Lung (tissue), 12 donors: ENCODE measurements around the gene EGLN3. TPM values are rescaled to one million over a fixed set of nuclear protein-coding genes. Genes with fewer than 3 reads are reported as not detected.
A peak's percentile ranks its signal among the peaks of the same experiment; 100 is the strongest.

ENCODE experiments used
- ATAC-seq: fragments of 200-7000 bp; cut with Tn5 transposase; one replicate; pipeline ENCODE4 v1.9.1; 2020; ENCODE audit warnings: moderate number of reproducible peaks; ENCODE audit not compliant: insufficient read depth, low FRiP score
- DNase-seq, 3 donors: peaks; one replicate each; pipeline ENCODE4 v3.0.0-alpha.2; 2013 to 2017
- H3K27ac ChIP-seq, 2 donors: one replicate each; pipeline ENCODE4 v1.5.1; 2013; ENCODE audit warnings: mild to moderate bottlenecking in 2 of 2, moderate library complexity in 2 of 2, control low read depth in 1 of 2, inconsistent platforms in 1 of 2, low read depth in 1 of 2, low read length in 1 of 2
- H3K27me3 ChIP-seq, 3 donors: one replicate each; pipeline ENCODE4 v1.5.1; 2013; ENCODE audit warnings: low read length in 2 of 3; ENCODE audit not compliant: control insufficient read depth in 3 of 3, insufficient read depth in 3 of 3
- H3K36me3 ChIP-seq, 4 donors: one replicate each; pipeline ENCODE4 v1.5.1; 2013; ENCODE audit warnings: low read length in 4 of 4, mild to moderate bottlenecking in 1 of 4, moderate library complexity in 1 of 4; ENCODE audit not compliant: control insufficient read depth in 4 of 4, insufficient read depth in 4 of 4
- H3K4me1 ChIP-seq, 5 donors: one replicate each; pipeline ENCODE4 v1.5.1; 2013; ENCODE audit warnings: low read length in 5 of 5, mild to moderate bottlenecking in 2 of 5, moderate library complexity in 1 of 5; ENCODE audit not compliant: control insufficient read depth in 5 of 5, insufficient read depth in 5 of 5
- H3K4me3 ChIP-seq: one replicate; pipeline ENCODE4 v1.5.1; 2013; ENCODE audit warnings: mild to moderate bottlenecking, control low read depth, moderate library complexity
- H3K9ac ChIP-seq, 2 donors: one replicate each; pipeline ENCODE4 v1.5.1; 2013; ENCODE audit warnings: low read length in 2 of 2, control low read depth in 1 of 2; ENCODE audit not compliant: insufficient read depth in 1 of 2
- H3K9me3 ChIP-seq, 4 donors: one replicate each; pipeline ENCODE4 v1.5.1; 2013; ENCODE audit warnings: low read length in 3 of 4, mild to moderate bottlenecking in 1 of 4, moderate library complexity in 1 of 4; ENCODE audit not compliant: control insufficient read depth in 4 of 4, insufficient read depth in 3 of 4
- WGBS, 2 donors: extraction: QIAGEN DNeasy Blood & Tissue Kit; methylation state at CpG; one replicate each; pipeline ENCODE4 v1.1.7; 2013; 5-methylcytosine and 5-hydroxymethylcytosine counted together
- polyA plus RNA-seq, 2 donors: library from polyadenylated mRNA; stranded (reverse); fragments of 200-250 nt; gene quantifications; one replicate each; pipeline ENCODE4 v1.2.1, GENCODE V29; 2013
- total RNA-seq, 2 donors: library from RNA; depleted of rRNA in 1 of 2; stranded (reverse); fragments of >200 nt in 1 of 2; gene quantifications; one replicate each; pipeline ENCODE4 v1.2.1, GENCODE V29; 2014 to 2021
- TF ChIP-seq, protein P1 (sequence below): IDR thresholded peaks from 2 replicates; pipeline ENCODE4 v1.5.1; 2012; ENCODE audit warnings: mild to moderate bottlenecking; ENCODE audit errors: control extremely low read depth, extremely low read depth
- donor health status: control.
- donor health status: control.
- donor health status: Bipolar disorder and iron deficiency.
- donor health status: healthy.
- donor health status: DM: yes; HTN: yes; CAD: no.

EGLN3 gene
- total and polyA plus RNA-seq, 4 donors, result 2.6 to 80.6 (median 6.2) TPM

DNA sequence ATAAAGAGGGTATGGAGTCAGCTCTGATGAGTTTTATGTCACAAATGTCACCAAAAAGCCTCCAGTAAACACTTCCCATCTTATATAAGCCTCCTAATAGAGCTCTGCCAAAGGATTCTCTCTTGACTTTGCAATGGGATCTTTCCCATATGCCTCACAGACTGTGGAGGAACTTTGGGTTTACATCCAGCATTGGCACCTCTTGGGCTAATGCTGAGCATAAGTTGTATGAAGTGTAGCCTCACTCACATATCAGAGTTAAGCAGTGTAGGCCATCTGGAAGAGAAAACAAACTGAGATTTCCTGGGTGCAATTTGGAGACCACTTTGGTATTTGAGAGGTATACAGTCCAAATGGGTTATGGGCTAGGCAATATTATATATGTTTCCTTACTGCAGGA, 24.9 kb downstream of the EGLN3 start:
- TF ChIP-seq, protein P1, sequence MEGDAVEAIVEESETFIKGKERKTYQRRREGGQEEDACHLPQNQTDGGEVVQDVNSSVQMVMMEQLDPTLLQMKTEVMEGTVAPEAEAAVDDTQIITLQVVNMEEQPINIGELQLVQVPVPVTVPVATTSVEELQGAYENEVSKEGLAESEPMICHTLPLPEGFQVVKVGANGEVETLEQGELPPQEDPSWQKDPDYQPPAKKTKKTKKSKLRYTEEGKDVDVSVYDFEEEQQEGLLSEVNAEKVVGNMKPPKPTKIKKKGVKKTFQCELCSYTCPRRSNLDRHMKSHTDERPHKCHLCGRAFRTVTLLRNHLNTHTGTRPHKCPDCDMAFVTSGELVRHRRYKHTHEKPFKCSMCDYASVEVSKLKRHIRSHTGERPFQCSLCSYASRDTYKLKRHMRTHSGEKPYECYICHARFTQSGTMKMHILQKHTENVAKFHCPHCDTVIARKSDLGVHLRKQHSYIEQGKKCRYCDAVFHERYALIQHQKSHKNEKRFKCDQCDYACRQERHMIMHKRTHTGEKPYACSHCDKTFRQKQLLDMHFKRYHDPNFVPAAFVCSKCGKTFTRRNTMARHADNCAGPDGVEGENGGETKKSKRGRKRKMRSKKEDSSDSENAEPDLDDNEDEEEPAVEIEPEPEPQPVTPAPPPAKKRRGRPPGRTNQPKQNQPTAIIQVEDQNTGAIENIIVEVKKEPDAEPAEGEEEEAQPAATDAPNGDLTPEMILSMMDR, result no peak

DNA sequence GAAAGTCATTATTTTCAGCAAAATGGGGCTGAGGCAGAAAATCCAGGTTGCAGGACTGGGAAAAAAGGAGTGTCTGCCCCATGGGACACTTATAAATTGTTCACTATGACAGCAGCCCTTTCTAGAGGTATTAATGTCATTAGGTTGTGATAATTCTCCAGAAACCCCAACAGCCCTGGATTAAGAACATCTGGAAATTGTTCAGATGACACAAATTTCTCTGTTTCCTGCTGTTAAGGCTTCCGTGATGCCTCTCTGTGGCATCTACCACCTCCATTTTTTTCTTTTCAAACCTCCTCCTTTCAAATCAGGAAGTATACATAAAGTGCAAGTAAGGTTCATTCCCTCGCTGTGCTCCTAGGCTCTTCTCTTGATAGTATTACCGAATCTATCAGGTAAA, 25.6 kb downstream of the EGLN3 start:
- ATAC-seq, result no peak
- no peaks in the 10 kb centered on the region for H3K27me3 ChIP-seq

More for the DNA sequence above, 24.9 kb downstream of the EGLN3 start:
- Histone ChIP-seq H3K36me3 (peaks cover 0 to 29% (median 0%) of the 10 kb centered on the region in 4 donors), H3K4me1 (peaks cover 0 to 7% (median 0%) of the 10 kb centered on the region in 5 donors), H3K4me3 (no peak overlapping the region), H3K27ac (no peak overlapping the region), H3K9me3 (no peaks in the 10 kb centered on the region), H3K9ac (no peak overlapping the region), H3K27me3 (no peaks in the 10 kb centered on the region)
- ATAC-seq, result no peak
- DNase-seq, result no peak

DNA sequence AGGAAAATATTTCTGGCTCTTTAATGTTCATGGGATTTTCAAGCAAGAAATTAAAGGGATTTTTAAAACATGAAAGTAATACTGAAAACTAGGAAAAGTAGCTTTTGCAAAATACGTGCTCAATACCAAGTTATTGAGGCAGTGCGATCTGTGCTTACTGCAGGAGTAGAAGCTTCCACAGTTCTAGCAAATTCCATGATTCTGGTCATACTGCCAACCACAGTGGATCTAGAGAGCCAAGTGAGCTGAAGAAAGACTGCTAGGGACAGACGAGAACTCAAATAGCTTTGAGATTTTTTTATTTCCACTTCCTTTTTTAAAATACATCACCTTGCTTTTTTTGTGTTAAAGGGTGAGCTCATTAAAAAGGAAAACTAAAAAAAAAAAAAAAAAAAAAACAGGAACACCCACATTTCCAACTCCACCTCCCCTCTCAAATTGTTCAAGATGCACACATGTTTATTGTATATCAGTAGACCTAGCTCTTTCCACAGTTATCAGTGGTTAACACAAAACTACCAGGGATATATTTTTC, 26.2 kb downstream of the EGLN3 start:
- Histone ChIP-seq H3K27me3 (no peaks in the 10 kb centered on the region), H3K4me1 (peaks cover 0 to 2% (median 0%) of the 10 kb centered on the region in 5 donors), H3K27ac (no peak overlapping the region), H3K9ac (no peak overlapping the region), H3K4me3 (no peak overlapping the region), H3K9me3 (no peaks in the 10 kb centered on the region), H3K36me3 (peaks cover 0 to 23% (median 0%) of the 10 kb centered on the region in 4 donors)
- ATAC-seq (no peak), DNase-seq (no peak)
- TF ChIP-seq, protein P1, result no peak
- WGBS, 2 donors, result 69 to 80% methylated on average over 3 of the region's 3 CpGs

More for the DNA sequence above, 25.6 kb downstream of the EGLN3 start:
- Histone ChIP-seq H3K9ac (no peak overlapping the region), H3K9me3 (no peaks in the 10 kb centered on the region), H3K27ac (no peak overlapping the region), H3K4me1 (peaks cover 0 to 2% (median 0%) of the 10 kb centered on the region in 5 donors), H3K4me3 (no peak overlapping the region), H3K36me3 (peaks cover 0 to 23% (median 0%) of the 10 kb centered on the region in 4 donors)
- 59 to 80% methylated on average over 3 of the region's 3 CpGs for WGBS, 2 donors
- DNase-seq, result no peak
- TF ChIP-seq, protein P1, result no peak

DNA sequence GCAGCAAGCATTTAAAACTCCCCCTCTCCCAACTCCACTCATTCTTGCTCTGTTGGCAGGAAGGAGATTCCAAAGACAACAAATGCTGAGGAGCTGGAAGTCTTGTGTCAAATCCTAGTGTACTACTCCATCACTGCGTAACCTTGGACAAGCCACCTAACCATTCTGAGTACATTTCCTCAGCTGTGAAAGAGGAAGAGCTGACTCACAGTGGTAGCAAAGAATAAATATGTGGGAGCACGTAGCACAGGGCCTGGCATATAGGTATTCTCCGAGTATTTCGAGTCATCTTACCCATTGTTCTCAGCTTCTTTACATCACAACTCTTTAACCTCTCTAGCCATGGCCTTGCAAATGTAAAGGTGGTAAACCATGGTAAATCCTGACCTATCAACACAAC, 28.7 kb downstream of the EGLN3 start:
- no peak for ATAC-seq
- DNase-seq, result peak in 1 of 3 donors; percentile 43
- no peak overlapping the region for H3K27ac ChIP-seq
- no peak overlapping the region for H3K9ac ChIP-seq
- H3K4me1 ChIP-seq, result peaks cover 0 to 10% (median 0%) of the 10 kb centered on the region in 5 donors
- TF ChIP-seq, protein P1, result no peak
- no peak overlapping the region for H3K4me3 ChIP-seq
- H3K36me3 ChIP-seq, result peaks cover 0 to 18% (median 0%) of the 10 kb centered on the region in 4 donors
- 58 to 62% methylated on average over 4 of the region's 4 CpGs for WGBS, 2 donors
- H3K9me3 ChIP-seq, result no peaks in the 10 kb centered on the region
- H3K27me3 ChIP-seq, result no peaks in the 10 kb centered on the region
